Fibroblast of lung (primary cell): ENCODE results near the gene CALN1. TPM values are rescaled to one million over a fixed set of nuclear protein-coding genes. Genes with fewer than 3 reads are reported as not detected.

Source experiments
- DNase-seq, 2 donors: peaks; one replicate each; pipeline versions ENCODE4 v3.0.0 to v3.0.0-alpha.2; 2010; ENCODE audit warnings: low read depth in 2 of 2
- H2AFZ ChIP-seq: 2 replicates; pipeline ENCODE4 v1.5.1; 2012; ENCODE audit warnings: low read length, control low read depth, inconsistent platforms
- H3K27ac ChIP-seq: 2 replicates; pipeline ENCODE4 v1.5.1; 2011; ENCODE audit warnings: low read length, control low read depth; ENCODE audit not compliant: insufficient read depth
- H3K27me3 ChIP-seq: 2 replicates; pipeline ENCODE4 v1.5.1; 2011; ENCODE audit warnings: mild to moderate bottlenecking, low read length; ENCODE audit not compliant: control insufficient read depth, insufficient read depth
- H3K36me3 ChIP-seq: 2 replicates; pipeline ENCODE4 v1.5.1; 2011; ENCODE audit warnings: low read length; ENCODE audit not compliant: control insufficient read depth, insufficient read depth
- H3K4me1 ChIP-seq: 2 replicates; pipeline ENCODE4 v1.5.1; 2011; ENCODE audit warnings: low read length; ENCODE audit not compliant: control insufficient read depth, insufficient read depth; ENCODE audit errors: extremely low read depth
- H3K4me2 ChIP-seq: 2 replicates; pipeline ENCODE4 v1.5.1; 2011; ENCODE audit warnings: low read length, control low read depth; ENCODE audit not compliant: insufficient read depth; ENCODE audit errors: extremely low read depth
- H3K4me3 ChIP-seq, 4 experiments: fragments of 200-600 bp in 1 of 4; sonication (generic) in 1 of 4; replicated peaks in 1 of 4; 2 replicates each; pipeline ENCODE4 v1.5.1; 2011 to 2016; ENCODE audit warnings: low read length in 4 of 4, low read depth in 3 of 4, mild to moderate bottlenecking in 3 of 4, control low read depth in 2 of 4, inconsistent platforms in 1 of 4, mixed read lengths in 1 of 4; ENCODE audit not compliant: insufficient read depth in 1 of 4; ENCODE audit errors: control extremely low read depth in 1 of 4
- H3K79me2 ChIP-seq: 2 replicates; pipeline ENCODE4 v1.5.1; 2012; ENCODE audit warnings: mild to moderate bottlenecking, low read length, inconsistent platforms; ENCODE audit not compliant: control insufficient read depth, insufficient read depth
- H3K9ac ChIP-seq: 2 replicates; pipeline ENCODE4 v1.5.1; 2011; ENCODE audit warnings: mild to moderate bottlenecking, low read length, control low read depth; ENCODE audit not compliant: insufficient read depth
- H3K9me3 ChIP-seq: 2 replicates; pipeline ENCODE4 v1.5.1; 2012; ENCODE audit warnings: low read depth, low read length; ENCODE audit not compliant: control insufficient read depth, insufficient read depth
- H4K20me1 ChIP-seq: 2 replicates; pipeline ENCODE4 v1.5.1; 2011; ENCODE audit warnings: low read length; ENCODE audit not compliant: control insufficient read depth, insufficient read depth; ENCODE audit errors: extremely low read depth
- CTCF ChIP-seq, 2 donors: IDR thresholded peaks in 1 of 2; conservative IDR thresholded peaks in 1 of 2; 1 replicate in 1 of 2; 2 replicates in 1 of 2; pipeline ENCODE4 v1.5.1; 2011 to 2012; ENCODE audit warnings: low read length in 2 of 2, control low read depth in 1 of 2, inconsistent platforms in 1 of 2, low read depth in 1 of 2, mild to moderate bottlenecking in 1 of 2
- EZH2 ChIP-seq: IDR thresholded peaks from 2 replicates; pipeline ENCODE4 v1.5.1; 2012; ENCODE audit warnings: low read length, control low read depth, mild to moderate bottlenecking; ENCODE audit errors: missing control alignments
- polyA plus RNA-seq, 2 donors: library from polyadenylated mRNA; depleted of rRNA in 1 of 2; stranded (reverse) in 1 of 2; unstranded in 1 of 2; fragments of >200 nt; gene quantifications; 2 replicates each; pipeline ENCODE4 v1.2.1, GENCODE V29; 2011 to 2012; ENCODE audit warnings: missing spikeins in 1 of 2
- total RNA-seq: library from RNA; depleted of rRNA; stranded (reverse); fragments of >200 nt; gene quantifications from 2 replicates; pipeline ENCODE4 v1.2.1, GENCODE V29; 2014

CALN1 gene
- total and polyA plus RNA-seq, 2 donors (not counting 1 experiment from before 2014, with no cell fraction given): not detected

- Histone ChIP-seq H2AFZ (no peak overlapping the region), H3K9ac (no peak overlapping the region), H3K27ac (no peak overlapping the region), H3K4me3 (no peak overlapping the region), H3K27me3 (no peaks in the 10 kb centered on the region), H3K36me3 (no peaks in the 10 kb centered on the region), H4K20me1 (no peaks in the 10 kb centered on the region), H3K4me2 (no peak overlapping the region), H3K4me1 (no peaks in the 10 kb centered on the region), H3K79me2 (no peaks in the 10 kb centered on the region), H3K9me3 (no peaks in the 10 kb centered on the region)
- no peak for DNase-seq
- TF ChIP-seq CTCF (conservative IDR thresholded peaks at IDR 0.05 in 1 of 2, IDR thresholded peaks at IDR 0.05 in 1 of 2; ENCODE audit: low read depth in 1 of 2, low read length in 2 of 2): no peak
- TF ChIP-seq EZH2: no peak
Measured at GRCh38 chr7:72058579-72058978, 353.6 kb downstream of the CALN1 start.

DNA sequence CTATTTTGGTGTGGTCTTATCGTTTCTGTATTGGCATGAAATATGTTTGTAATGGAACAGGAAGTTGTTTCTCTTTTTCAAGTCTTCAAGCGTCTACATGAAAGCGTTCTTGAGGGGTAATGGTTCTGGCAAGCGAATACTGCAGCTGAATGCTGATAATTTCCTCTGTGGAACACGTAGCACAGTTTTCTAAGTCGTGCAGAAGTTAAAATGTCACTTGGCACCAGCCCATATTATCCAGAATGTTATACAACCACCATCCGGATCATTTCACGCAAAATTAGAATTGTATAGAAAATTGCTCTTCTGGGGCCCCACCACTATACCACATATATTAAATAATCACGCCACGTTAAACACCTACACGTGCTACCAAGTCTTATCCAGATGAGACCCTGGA, 354.3 kb downstream of the CALN1 start:
- Histone ChIP-seq H3K9ac (no peak overlapping the region), H3K27ac (no peak overlapping the region), H3K79me2 (no peaks in the 10 kb centered on the region), H3K4me3 (no peak overlapping the region), H3K9me3 (no peaks in the 10 kb centered on the region), H3K4me1 (no peaks in the 10 kb centered on the region), H4K20me1 (no peaks in the 10 kb centered on the region), H3K36me3 (no peaks in the 10 kb centered on the region), H3K27me3 (no peaks in the 10 kb centered on the region), H3K4me2 (no peak overlapping the region), H2AFZ (no peak overlapping the region)
- no peak for DNase-seq
- no peak for TF ChIP-seq EZH2
- no peak for TF ChIP-seq CTCF (conservative IDR thresholded peaks at IDR 0.05 in 1 of 2, IDR thresholded peaks at IDR 0.05 in 1 of 2; ENCODE audit: low read depth in 1 of 2, low read length in 2 of 2)

DNA sequence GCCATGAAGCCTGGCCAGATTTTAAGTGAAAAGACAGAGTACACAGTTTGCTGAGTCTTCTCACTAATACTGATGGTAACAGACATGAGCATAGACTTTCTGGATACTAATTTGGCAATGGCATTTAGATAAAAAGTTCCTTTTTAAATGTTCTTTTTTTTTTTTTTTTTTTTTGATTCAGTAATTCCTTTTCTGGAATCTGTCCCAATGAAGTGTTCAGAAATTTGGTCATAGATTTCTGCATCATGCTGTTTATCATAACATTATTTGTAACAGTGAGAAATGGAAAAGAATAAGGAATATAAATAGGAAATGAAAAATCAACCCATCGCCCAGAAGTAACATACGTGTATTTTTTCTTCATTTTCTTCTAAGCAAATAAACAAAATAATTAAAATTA, 354.9 kb downstream of the CALN1 start:
- H3K4me1 ChIP-seq: no peaks in the 10 kb centered on the region
- H3K27ac ChIP-seq: no peak overlapping the region
- H3K79me2 ChIP-seq: no peaks in the 10 kb centered on the region
- no peak for DNase-seq
- H4K20me1 ChIP-seq: no peaks in the 10 kb centered on the region
- no peak for TF ChIP-seq CTCF (conservative IDR thresholded peaks at IDR 0.05 in 1 of 2, IDR thresholded peaks at IDR 0.05 in 1 of 2; ENCODE audit: low read depth in 1 of 2, low read length in 2 of 2)
- no peak for TF ChIP-seq EZH2
- H3K4me3 ChIP-seq: no peak overlapping the region
- no peak overlapping the region for H2AFZ ChIP-seq
- no peak overlapping the region for H3K9ac ChIP-seq
- no peaks in the 10 kb centered on the region for H3K36me3 ChIP-seq
- no peak overlapping the region for H3K4me2 ChIP-seq
- H3K9me3 ChIP-seq: no peaks in the 10 kb centered on the region
- H3K27me3 ChIP-seq: no peaks in the 10 kb centered on the region
